Keratinocyte (primary cell): ENCODE data around the gene NUCKS1. TPM values are rescaled to one million over a fixed set of nuclear protein-coding genes. Genes with fewer than 3 reads are reported as not detected.

Experiments
- DNase-seq: peaks from one replicate; pipeline ENCODE4 v3.0.0-alpha.2; 2011; ENCODE audit warnings: low read depth, missing footprints, low spot score
- FAIRE-seq: peaks from 2 replicates; lab custom pipeline; 2011; peaks lifted over from hg19 to GRCh38; lab: Jason Lieb, UNC
- H2AFZ ChIP-seq: 2 replicates; pipeline ENCODE4 v1.6.0; 2012; ENCODE audit warnings: low read length, control low read depth, inconsistent platforms; ENCODE audit not compliant: control insufficient read depth
- H3K27ac ChIP-seq: 2 replicates; pipeline ENCODE4 v1.5.1; 2011; ENCODE audit warnings: low read length; ENCODE audit not compliant: control insufficient read depth, insufficient read depth
- H3K27me3 ChIP-seq: 3 replicates; pipeline ENCODE4 v1.6.0; 2011; ENCODE audit warnings: low read length; ENCODE audit not compliant: control insufficient read depth, insufficient read depth; ENCODE audit errors: extremely low read depth
- H3K36me3 ChIP-seq, 2 experiments: 2 replicates in 1 of 2; 3 replicates in 1 of 2; pipeline ENCODE4 v1.5.1; 2011; ENCODE audit warnings: low read length in 2 of 2, mild to moderate bottlenecking in 1 of 2; ENCODE audit not compliant: control insufficient read depth in 2 of 2, insufficient read depth in 2 of 2; ENCODE audit errors: extremely low read depth in 1 of 2
- H3K4me1 ChIP-seq: 3 replicates; pipeline ENCODE4 v1.5.1; 2011; ENCODE audit warnings: low read length; ENCODE audit not compliant: control insufficient read depth, insufficient read depth; ENCODE audit errors: extremely low read depth
- H3K4me2 ChIP-seq: 3 replicates; pipeline ENCODE4 v1.6.0; 2011; ENCODE audit warnings: low read depth, low read length; ENCODE audit not compliant: control insufficient read depth, insufficient read depth; ENCODE audit errors: extremely low read depth
- H3K4me3 ChIP-seq, 3 experiments: fragments of 200-600 bp in 1 of 3; sonication (generic) in 1 of 3; 2 replicates in 2 of 3; 3 replicates in 1 of 3; pipeline ENCODE4 v1.5.1; 2011 to 2016; ENCODE audit warnings: low read length in 3 of 3, mild to moderate bottlenecking in 3 of 3, control low read depth in 2 of 3, inconsistent platforms in 1 of 3, low read depth in 1 of 3, mixed read lengths in 1 of 3, mixed run types in 1 of 3, moderate library complexity in 1 of 3; ENCODE audit not compliant: control insufficient read depth in 2 of 3, insufficient read depth in 2 of 3; ENCODE audit errors: extremely low read depth in 1 of 3
- H3K79me2 ChIP-seq: 2 replicates; pipeline ENCODE4 v1.6.0; 2012; ENCODE audit warnings: low read length; ENCODE audit not compliant: control insufficient read depth, insufficient read depth
- H3K9ac ChIP-seq: 3 replicates; pipeline ENCODE4 v1.6.0; 2011; ENCODE audit warnings: low read length; ENCODE audit not compliant: control insufficient read depth, insufficient read depth; ENCODE audit errors: extremely low read depth
- H3K9me1 ChIP-seq: 3 replicates; pipeline ENCODE4 v1.6.0; 2011; ENCODE audit warnings: low read length; ENCODE audit not compliant: control insufficient read depth, insufficient read depth; ENCODE audit errors: extremely low read depth
- H3K9me3 ChIP-seq: 2 replicates; pipeline ENCODE4 v1.5.1; 2012; ENCODE audit warnings: low read depth, low read length; ENCODE audit not compliant: control insufficient read depth
- H4K20me1 ChIP-seq: 3 replicates; pipeline ENCODE4 v1.6.0; 2011; ENCODE audit warnings: low read length; ENCODE audit not compliant: control insufficient read depth, insufficient read depth; ENCODE audit errors: extremely low read depth
- EZH2 ChIP-seq: IDR thresholded peaks from one replicate; pipeline ENCODE4 v1.6.1; 2012; ENCODE audit warnings: inconsistent platforms, mild to moderate bottlenecking, low read length, moderate library complexity
- dilution Hi-C: fragments of 300-500 bp; cut with MboI; formaldehyde crosslinking; loops from one replicate; pipeline ENCODE4 v1.7.0; 2020; ENCODE audit warnings: low sequenced_read_pairs; ENCODE audit not compliant: extremely low pct_ligation_motif_present
- polyA plus RNA-seq, 5 experiments: library from polyadenylated mRNA; depleted of rRNA in 3 of 5; stranded (reverse) in 3 of 5; stranded (forward) in 1 of 5; unstranded in 1 of 5; fragments of >200 nt; gene quantifications; 1 replicate in 1 of 5; 2 replicates in 3 of 5; 3 replicates in 1 of 5; pipeline versions ENCODE4 v1.2.1 to v1.2.3, GENCODE V29; 2011 to 2012; ENCODE audit warnings: missing spikeins in 2 of 5, low read depth in 1 of 5, low replicate concordance in 1 of 5
- small RNA-seq, 3 experiments: library from RNA; depleted of rRNA; stranded (forward); fragments of <200 nt; gene quantifications; one replicate each; pipeline ENCODE3, GENCODE V24; 2012; ENCODE audit warnings: low read depth in 3 of 3, low replicate concordance in 1 of 3; ENCODE audit not compliant: insufficient read length in 3 of 3
- TF ChIP-seq, protein P1 (sequence below), 3 experiments: IDR thresholded peaks in 1 of 3; conservative IDR thresholded peaks in 1 of 3; optimal IDR thresholded peaks in 1 of 3; 2 replicates in 2 of 3; 3 replicates in 1 of 3; pipeline versions ENCODE3 to v1.5.1; 2011; ENCODE audit warnings: low read length in 3 of 3, mild to moderate bottlenecking in 3 of 3, moderate library complexity in 2 of 3, control low read depth in 1 of 3, inconsistent platforms in 1 of 3; ENCODE audit not compliant: insufficient read depth in 2 of 3; ENCODE audit errors: extremely low read depth in 1 of 3

NUCKS1 gene
- polyA plus RNA-seq, 1 donor (not counting 4 experiments of a cell fraction or from before 2014, with no cell fraction given) = 71.6 TPM

- H4K20me1 ChIP-seq = no peaks in the 10 kb centered on the region
- peak overlapping the region; percentile 80 for H3K4me2 ChIP-seq
- no peak overlapping the region for H3K9ac ChIP-seq
- TF ChIP-seq, protein P1, sequence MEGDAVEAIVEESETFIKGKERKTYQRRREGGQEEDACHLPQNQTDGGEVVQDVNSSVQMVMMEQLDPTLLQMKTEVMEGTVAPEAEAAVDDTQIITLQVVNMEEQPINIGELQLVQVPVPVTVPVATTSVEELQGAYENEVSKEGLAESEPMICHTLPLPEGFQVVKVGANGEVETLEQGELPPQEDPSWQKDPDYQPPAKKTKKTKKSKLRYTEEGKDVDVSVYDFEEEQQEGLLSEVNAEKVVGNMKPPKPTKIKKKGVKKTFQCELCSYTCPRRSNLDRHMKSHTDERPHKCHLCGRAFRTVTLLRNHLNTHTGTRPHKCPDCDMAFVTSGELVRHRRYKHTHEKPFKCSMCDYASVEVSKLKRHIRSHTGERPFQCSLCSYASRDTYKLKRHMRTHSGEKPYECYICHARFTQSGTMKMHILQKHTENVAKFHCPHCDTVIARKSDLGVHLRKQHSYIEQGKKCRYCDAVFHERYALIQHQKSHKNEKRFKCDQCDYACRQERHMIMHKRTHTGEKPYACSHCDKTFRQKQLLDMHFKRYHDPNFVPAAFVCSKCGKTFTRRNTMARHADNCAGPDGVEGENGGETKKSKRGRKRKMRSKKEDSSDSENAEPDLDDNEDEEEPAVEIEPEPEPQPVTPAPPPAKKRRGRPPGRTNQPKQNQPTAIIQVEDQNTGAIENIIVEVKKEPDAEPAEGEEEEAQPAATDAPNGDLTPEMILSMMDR (optimal IDR thresholded peaks at IDR 0.05 in 1 of 3, IDR thresholded peaks at IDR 0.05 in 1 of 3, conservative IDR thresholded peaks at IDR 0.05 in 1 of 3; ENCODE audit: extremely low read depth in 1 of 3, insufficient read depth in 2 of 3, low read length in 3 of 3) = no peak
- TF ChIP-seq EZH2 = no peak
- H2AFZ ChIP-seq = peak overlapping the region; percentile 39
- no peaks in the 10 kb centered on the region for H3K9me3 ChIP-seq
- FAIRE-seq = peak; percentile 94
- DNase-seq = no peak
- no peaks in the 10 kb centered on the region for H3K27me3 ChIP-seq
- no peaks in the 10 kb centered on the region for H3K79me2 ChIP-seq
- no peak overlapping the region for H3K27ac ChIP-seq
- no peaks in the 10 kb centered on the region for H3K36me3 ChIP-seq
- H3K4me3 ChIP-seq = peak overlapping the region in 2 of 3 experiments; percentile 30 to 41
- H3K4me1 ChIP-seq = peaks cover 36% of the 10 kb centered on the region
- H3K9me1 ChIP-seq = peaks cover 4% of the 10 kb centered on the region
- dilution Hi-C loops = no loop called here
Observed at GRCh38 chr1:205664399-205665017, 85.5 kb downstream of the NUCKS1 start.

GRCh38 chr1:205663286-205663936 is 86.6 kb downstream of the NUCKS1 start:
- Histone ChIP-seq H3K4me2 (no peak overlapping the region), H4K20me1 (no peaks in the 10 kb centered on the region), H3K27me3 (no peaks in the 10 kb centered on the region), H3K9ac (no peak overlapping the region), H3K36me3 (no peaks in the 10 kb centered on the region), H3K9me1 (peaks cover 4% of the 10 kb centered on the region), H3K27ac (no peak overlapping the region), H3K4me1 (peaks cover 34% of the 10 kb centered on the region), H3K79me2 (no peaks in the 10 kb centered on the region), H2AFZ (no peak overlapping the region), H3K4me3 (no peak overlapping the region), H3K9me3 (no peaks in the 10 kb centered on the region)
- no peak for TF ChIP-seq EZH2
- TF ChIP-seq, protein P1 (optimal IDR thresholded peaks at IDR 0.05 in 1 of 3, IDR thresholded peaks at IDR 0.05 in 1 of 3, conservative IDR thresholded peaks at IDR 0.05 in 1 of 3; ENCODE audit: extremely low read depth in 1 of 3, insufficient read depth in 2 of 3, low read length in 3 of 3) = no peak
- dilution Hi-C loops = no loop called here
- FAIRE-seq (peak; percentile 41), DNase-seq (no peak)

Small RNAs within 50 kb of the gene (small RNA-seq; reads per million reads assigned to genes)
- gene RF00017 (0 reads per million in 3 experiments), gene RF00139 (0 reads per million in 3 experiments)

Other genes with a start within 250 kb of the NUCKS1 start
- 10.9 to 13.1 TPM (median 12.1 TPM) in 3 replicates for gene CDK18, start 245.5 kb downstream of the NUCKS1 start, polyA plus RNA-seq
- 4.5 to 8.6 TPM (median 7.3 TPM) in 3 replicates for gene ELK4, start 118.2 kb downstream of the NUCKS1 start, polyA plus RNA-seq
- 2.1 to 2.8 TPM (median 2.5 TPM) in 3 replicates for gene SLC45A3, start 69.7 kb downstream of the NUCKS1 start, polyA plus RNA-seq
- gene RAB29, start 25.3 kb upstream of the NUCKS1 start, polyA plus RNA-seq = 26.7 to 28.0 TPM (median 27.3 TPM) in 3 replicates
- gene SLC41A1, start 63.0 kb upstream of the NUCKS1 start, polyA plus RNA-seq = 11.0 to 22.5 TPM (median 21.7 TPM) in 3 replicates
- 0.03 to 0.05 TPM (median 0.04 TPM) in 3 replicates for gene PM20D1, start 100.0 kb upstream of the NUCKS1 start, polyA plus RNA-seq
- gene SLC26A9, start 193.3 kb upstream of the NUCKS1 start, polyA plus RNA-seq = 0.03 to 0.08 TPM (median 0.03 TPM) in 3 replicates